Thyroid gland (tissue), 4 donors: Measurements from ENCODE around the gene SLC35B4. TPM values are rescaled to one million over a fixed set of nuclear protein-coding genes. Genes with fewer than 3 reads are reported as not detected.

ENCODE experiments used
- DNase-seq, 2 donors: peaks; one replicate each; pipeline ENCODE4 v3.0.0-alpha.2; 2019
- H3K27ac ChIP-seq, 3 donors: fragments of 200-600 bp; sonication (generic); 1 replicate in 2 of 3; 2 replicates in 1 of 3; pipeline ENCODE4 v1.5.1; 2016 to 2019; ENCODE audit warnings: mild to moderate bottlenecking in 1 of 3, moderate library complexity in 1 of 3
- H3K27me3 ChIP-seq: fragments of 200-600 bp; sonication (generic); one replicate; pipeline ENCODE4 v1.5.1; 2019
- H3K36me3 ChIP-seq, 2 donors: fragments of 200-600 bp; sonication (generic); one replicate each; pipeline ENCODE4 v1.5.1; 2016 to 2019
- H3K4me1 ChIP-seq, 2 donors: fragments of 200-600 bp; sonication (generic); one replicate each; pipeline ENCODE4 v1.5.1; 2017 to 2019
- H3K4me3 ChIP-seq, 3 donors: fragments of 200-600 bp; sonication (generic); replicated peaks in 1 of 3; 1 replicate in 2 of 3; 2 replicates in 1 of 3; pipeline ENCODE4 v1.5.1; 2016; ENCODE audit warnings: mild to moderate bottlenecking in 1 of 3
- H3K9me3 ChIP-seq: fragments of 200-600 bp; sonication (generic); one replicate; pipeline ENCODE4 v1.5.1; 2017
- POLR2A ChIP-seq, 2 donors: fragments of 450-650 bp; IDR thresholded peaks; one replicate each; pipeline ENCODE4 v1.6.1; 2017; ENCODE audit warnings: antibody characterized with exemption in 2 of 2, mild to moderate bottlenecking in 2 of 2, moderate library complexity in 1 of 2
- WGBS, 2 donors: methylation state at CpG; one replicate each; pipeline ENCODE4 v1.1.5; 2017; 5-methylcytosine and 5-hydroxymethylcytosine counted together
- intact Hi-C: fragments of 100-400 bp; cut with DNase I; formaldehyde crosslinking; loops from one replicate; pipeline ENCODE4 v1.15.1; 2023
- total RNA-seq, 4 donors: library from RNA; depleted of rRNA; stranded (reverse); fragments of >200 nt; gene quantifications; one replicate each; pipeline ENCODE4 v1.2.3, GENCODE V29; 2016
- TF ChIP-seq, protein P1 (sequence below), 6 experiments: fragments of 200-600 bp in 3 of 6; fragments of 450-650 bp in 3 of 6; sonication (generic) in 3 of 6; IDR thresholded peaks; one replicate each; pipeline ENCODE4 v1.5.1; 2016 to 2019; ENCODE audit warnings: antibody characterized with exemption in 6 of 6, mild to moderate bottlenecking in 2 of 6, inconsistent platforms in 1 of 6, moderate library complexity in 1 of 6

The SLC35B4 gene
- total RNA-seq, 4 donors from 2014 or later: 8.0 to 11.3 (median 8.9) TPM

DNA sequence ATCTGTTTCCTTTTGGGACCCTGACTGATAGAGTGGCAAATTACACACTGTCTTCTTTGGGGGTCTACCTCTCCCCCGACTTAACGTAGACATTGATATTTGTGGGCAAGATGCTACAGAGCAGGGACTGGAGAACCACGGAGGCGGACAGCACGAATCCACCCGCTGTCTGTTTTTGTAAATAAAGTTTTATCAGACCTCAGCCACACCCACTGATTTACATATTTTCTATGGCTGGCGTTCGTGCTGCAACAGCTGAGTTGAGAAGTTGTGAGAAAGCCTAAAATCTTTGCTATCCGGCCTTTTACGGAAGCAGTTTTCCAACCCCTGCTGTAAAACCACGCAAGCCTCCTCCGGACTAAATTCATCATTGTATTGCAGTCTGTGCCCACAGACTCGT, 17.2 kb upstream of the SLC35B4 start:
- Histone ChIP-seq H3K27me3 (no peaks in the 10 kb centered on the region), H3K27ac (no peak overlapping the region), H3K9me3 (no peaks in the 10 kb centered on the region), H3K4me3 (no peak overlapping the region), H3K36me3 (no peaks in the 10 kb centered on the region), H3K4me1 (no peaks in the 10 kb centered on the region)
- 85 to 86% methylated on average over 13 of the region's 13 CpGs for WGBS, 2 donors
- no peak for TF ChIP-seq POLR2A (IDR thresholded peaks at IDR 0.05)
- no peak for DNase-seq
- intact Hi-C loops: no loop called here

- no peaks in the 10 kb centered on the region for H3K9me3 ChIP-seq
- no peak for DNase-seq
- H3K4me1 ChIP-seq: no peaks in the 10 kb centered on the region
- H3K27ac ChIP-seq: no peak overlapping the region
- no peak for TF ChIP-seq POLR2A (IDR thresholded peaks at IDR 0.05)
- TF ChIP-seq, protein P1, sequence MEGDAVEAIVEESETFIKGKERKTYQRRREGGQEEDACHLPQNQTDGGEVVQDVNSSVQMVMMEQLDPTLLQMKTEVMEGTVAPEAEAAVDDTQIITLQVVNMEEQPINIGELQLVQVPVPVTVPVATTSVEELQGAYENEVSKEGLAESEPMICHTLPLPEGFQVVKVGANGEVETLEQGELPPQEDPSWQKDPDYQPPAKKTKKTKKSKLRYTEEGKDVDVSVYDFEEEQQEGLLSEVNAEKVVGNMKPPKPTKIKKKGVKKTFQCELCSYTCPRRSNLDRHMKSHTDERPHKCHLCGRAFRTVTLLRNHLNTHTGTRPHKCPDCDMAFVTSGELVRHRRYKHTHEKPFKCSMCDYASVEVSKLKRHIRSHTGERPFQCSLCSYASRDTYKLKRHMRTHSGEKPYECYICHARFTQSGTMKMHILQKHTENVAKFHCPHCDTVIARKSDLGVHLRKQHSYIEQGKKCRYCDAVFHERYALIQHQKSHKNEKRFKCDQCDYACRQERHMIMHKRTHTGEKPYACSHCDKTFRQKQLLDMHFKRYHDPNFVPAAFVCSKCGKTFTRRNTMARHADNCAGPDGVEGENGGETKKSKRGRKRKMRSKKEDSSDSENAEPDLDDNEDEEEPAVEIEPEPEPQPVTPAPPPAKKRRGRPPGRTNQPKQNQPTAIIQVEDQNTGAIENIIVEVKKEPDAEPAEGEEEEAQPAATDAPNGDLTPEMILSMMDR (IDR thresholded peaks at IDR 0.05): no peak
- WGBS, 2 donors: 83 to 89% methylated on average over 1 of the region's 1 CpG
- H3K36me3 ChIP-seq: no peaks in the 10 kb centered on the region
- H3K4me3 ChIP-seq: no peak overlapping the region
- no peaks in the 10 kb centered on the region for H3K27me3 ChIP-seq
- intact Hi-C loops: no loop called here
Measured at GRCh38 chr7:134332892-134333291, 16.2 kb upstream of the SLC35B4 start.

GRCh38 chr7:134331393-134331792, 14.7 kb upstream of the SLC35B4 start:
- WGBS, 2 donors: 95 to 97% methylated on average over 7 of the region's 7 CpGs
- DNase-seq: no peak
- TF ChIP-seq, protein P1 (IDR thresholded peaks at IDR 0.05): no peak
- TF ChIP-seq POLR2A (IDR thresholded peaks at IDR 0.05): no peak
- Histone ChIP-seq H3K27me3 (no peaks in the 10 kb centered on the region), H3K4me1 (no peaks in the 10 kb centered on the region), H3K27ac (no peak overlapping the region), H3K36me3 (no peaks in the 10 kb centered on the region), H3K9me3 (no peaks in the 10 kb centered on the region), H3K4me3 (no peak overlapping the region)
- intact Hi-C loops: no loop called here

DNA sequence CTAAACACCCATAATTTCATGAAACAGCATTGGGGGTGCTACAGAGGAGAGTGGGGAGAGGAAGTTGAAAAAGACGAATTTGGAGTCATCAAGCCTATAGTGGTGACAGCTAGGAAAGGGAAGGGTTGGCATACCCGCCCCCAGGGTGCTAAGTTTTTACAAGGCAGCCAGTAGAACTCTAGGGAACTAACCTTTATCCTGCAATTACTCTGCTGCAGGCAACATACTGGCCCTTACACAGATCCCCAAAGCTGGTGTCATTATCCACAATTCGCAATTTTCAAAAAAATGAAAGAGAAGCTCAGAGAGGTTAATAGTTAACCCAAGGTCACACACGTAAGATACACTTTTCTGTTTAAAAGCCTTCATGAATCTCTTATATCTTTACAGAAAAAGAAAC, 14.2 kb upstream of the SLC35B4 start:
- 83 to 84% methylated on average over 4 of the region's 4 CpGs for WGBS, 2 donors
- DNase-seq: no peak
- intact Hi-C loops: no loop called here
- no peaks in the 10 kb centered on the region for H3K4me1 ChIP-seq
- TF ChIP-seq, protein P1 (IDR thresholded peaks at IDR 0.05): no peak
- no peak for TF ChIP-seq POLR2A (IDR thresholded peaks at IDR 0.05)
- no peaks in the 10 kb centered on the region for H3K9me3 ChIP-seq
- no peak overlapping the region for H3K4me3 ChIP-seq
- no peaks in the 10 kb centered on the region for H3K27me3 ChIP-seq
- H3K27ac ChIP-seq: no peak overlapping the region
- no peaks in the 10 kb centered on the region for H3K36me3 ChIP-seq

GRCh38 chr7:134329614-134330346, 13.1 kb upstream of the SLC35B4 start:
- no peak for DNase-seq
- WGBS, 2 donors: 21 to 22% methylated on average over 4 of the region's 4 CpGs
- no peaks in the 10 kb centered on the region for H3K27me3 ChIP-seq
- no peaks in the 10 kb centered on the region for H3K4me1 ChIP-seq
- H3K36me3 ChIP-seq: no peaks in the 10 kb centered on the region
- H3K4me3 ChIP-seq: no peak overlapping the region
- intact Hi-C loops: no loop called here
- no peak overlapping the region for H3K27ac ChIP-seq
- H3K9me3 ChIP-seq: no peaks in the 10 kb centered on the region
- no peak for TF ChIP-seq POLR2A (IDR thresholded peaks at IDR 0.05)
- TF ChIP-seq, protein P1 (IDR thresholded peaks at IDR 0.05): no peak
